Fibroblast of pulmonary artery (primary cell): ENCODE results near the gene ARL5C.

ENCODE experiments used
- DNase-seq: peaks from one replicate; pipeline ENCODE4 v3.0.0-alpha.2; 2010; ENCODE audit warnings: low read depth
- H3K4me3 ChIP-seq: replicated peaks from 2 replicates; pipeline ENCODE4 v1.5.1; 2011; ENCODE audit warnings: low read depth, mild to moderate bottlenecking, control low read depth, low read length, moderate library complexity
- TF ChIP-seq, protein P1 (sequence below): IDR thresholded peaks from 2 replicates; pipeline ENCODE4 v1.5.1; 2011; ENCODE audit warnings: mild to moderate bottlenecking, control low read depth, low read length, inconsistent platforms; ENCODE audit errors: missing control alignments

ARL5C gene

GRCh38 chr17:39183720-39184119 lies 17.8 kb upstream of the ARL5C start:
- H3K4me3 ChIP-seq = no peak overlapping the region
- no peak for DNase-seq
- TF ChIP-seq, protein P1, sequence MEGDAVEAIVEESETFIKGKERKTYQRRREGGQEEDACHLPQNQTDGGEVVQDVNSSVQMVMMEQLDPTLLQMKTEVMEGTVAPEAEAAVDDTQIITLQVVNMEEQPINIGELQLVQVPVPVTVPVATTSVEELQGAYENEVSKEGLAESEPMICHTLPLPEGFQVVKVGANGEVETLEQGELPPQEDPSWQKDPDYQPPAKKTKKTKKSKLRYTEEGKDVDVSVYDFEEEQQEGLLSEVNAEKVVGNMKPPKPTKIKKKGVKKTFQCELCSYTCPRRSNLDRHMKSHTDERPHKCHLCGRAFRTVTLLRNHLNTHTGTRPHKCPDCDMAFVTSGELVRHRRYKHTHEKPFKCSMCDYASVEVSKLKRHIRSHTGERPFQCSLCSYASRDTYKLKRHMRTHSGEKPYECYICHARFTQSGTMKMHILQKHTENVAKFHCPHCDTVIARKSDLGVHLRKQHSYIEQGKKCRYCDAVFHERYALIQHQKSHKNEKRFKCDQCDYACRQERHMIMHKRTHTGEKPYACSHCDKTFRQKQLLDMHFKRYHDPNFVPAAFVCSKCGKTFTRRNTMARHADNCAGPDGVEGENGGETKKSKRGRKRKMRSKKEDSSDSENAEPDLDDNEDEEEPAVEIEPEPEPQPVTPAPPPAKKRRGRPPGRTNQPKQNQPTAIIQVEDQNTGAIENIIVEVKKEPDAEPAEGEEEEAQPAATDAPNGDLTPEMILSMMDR = no peak

- DNase-seq = no peak
- H3K4me3 ChIP-seq = no peak overlapping the region
- TF ChIP-seq, protein P1 = no peak
Observed at GRCh38 chr17:39183045-39183444, 17.1 kb upstream of the ARL5C start.

DNA sequence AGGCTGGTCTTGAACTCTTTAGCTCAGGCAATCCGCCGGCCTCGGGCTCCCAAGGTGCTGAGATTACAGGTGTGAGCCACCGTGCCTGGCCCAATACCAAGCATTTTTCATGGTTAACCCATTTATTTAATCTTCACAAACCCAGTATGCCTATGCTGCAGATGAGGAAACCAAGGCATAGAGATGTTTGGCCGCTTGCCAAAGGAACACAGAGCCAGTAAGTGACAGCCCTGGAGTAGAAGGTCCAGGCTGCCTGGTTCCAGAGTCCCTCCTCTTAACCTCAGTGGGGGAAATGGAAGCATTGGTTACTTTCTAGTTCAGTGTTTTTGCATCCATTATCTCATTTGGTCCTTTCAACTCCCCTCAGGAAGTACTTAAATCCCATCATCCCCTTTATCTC lies 15.3 kb upstream of the ARL5C start:
- TF ChIP-seq, protein P1 = no peak
- no peak overlapping the region for H3K4me3 ChIP-seq
- no peak for DNase-seq

- no peak for DNase-seq
- H3K4me3 ChIP-seq = no peak overlapping the region
- TF ChIP-seq, protein P1 = no peak
Observed at GRCh38 chr17:39178536-39178935, 12.6 kb upstream of the ARL5C start.

GRCh38 chr17:39177256-39177655 lies 11.3 kb upstream of the ARL5C start:
- no peak overlapping the region for H3K4me3 ChIP-seq
- TF ChIP-seq, protein P1 = no peak
- no peak for DNase-seq

DNA sequence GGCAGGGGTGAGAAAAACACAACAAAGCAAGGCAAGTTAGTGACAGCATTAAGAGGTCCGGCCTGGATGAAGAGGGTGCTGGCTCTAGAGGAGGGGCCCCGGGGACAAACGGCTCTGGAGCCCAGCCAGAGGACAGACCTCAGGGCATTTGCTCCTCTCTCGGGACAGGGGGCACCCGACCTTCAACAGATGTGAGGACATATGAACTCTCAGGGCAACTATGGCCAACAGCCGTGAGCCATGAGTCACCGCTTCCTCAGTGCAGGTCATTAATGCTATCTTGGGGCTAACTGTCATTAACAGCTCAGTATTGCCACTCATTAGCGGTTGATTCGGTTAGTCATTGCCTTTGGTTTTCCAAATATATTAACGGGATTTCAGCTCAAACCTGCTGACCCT lies 9.7 kb upstream of the ARL5C start:
- no peak for DNase-seq
- TF ChIP-seq, protein P1 = no peak
- no peak overlapping the region for H3K4me3 ChIP-seq

GRCh38 chr17:39174920-39175694 lies 9.1 kb upstream of the ARL5C start:
- H3K4me3 ChIP-seq = no peak overlapping the region
- DNase-seq = peak; percentile 72
- TF ChIP-seq, protein P1 = peak; percentile 76
